ENCODE measurements around the gene SPIN1. TPM values are rescaled to one million over a fixed set of nuclear protein-coding genes. Genes with fewer than 3 reads are reported as not detected.
A peak's percentile ranks its signal among the peaks of the same experiment; 100 is the strongest.

Gene SPIN1
- total RNA-seq, 1 experiment from 2014 or later, result 105 TPM

- Histone ChIP-seq H3K27ac (no peak overlapping the region), H3K4me1 (replicated peaks) (no peaks in the 10 kb centered on the region), H3K27me3 (replicated peaks) (no peaks in the 10 kb centered on the region), H3K4me3 (no peak overlapping the region), H3K9me3 (replicated peaks) (no peaks in the 10 kb centered on the region), H3K36me3 (no peaks in the 10 kb centered on the region)
- no peak for DNase-seq (ENCODE audit: low read depth in 1 of 2, low spot score in 2 of 2)
Observed at GRCh38 chr9:88502552-88503034, 114.3 kb downstream of the SPIN1 start.

- Histone ChIP-seq H3K27ac (no peak overlapping the region), H3K4me3 (no peak overlapping the region), H3K27me3 (replicated peaks) (no peaks in the 10 kb centered on the region), H3K9me3 (replicated peaks) (no peaks in the 10 kb centered on the region), H3K36me3 (no peaks in the 10 kb centered on the region), H3K4me1 (replicated peaks) (no peaks in the 10 kb centered on the region)
- no peak for DNase-seq (ENCODE audit: low read depth in 1 of 2, low spot score in 2 of 2)
Observed at GRCh38 chr9:88503081-88503844, 115.0 kb downstream of the SPIN1 start.

- Histone ChIP-seq H3K4me3 (no peak overlapping the region), H3K4me1 (replicated peaks) (no peaks in the 10 kb centered on the region), H3K27ac (no peak overlapping the region), H3K9me3 (replicated peaks) (0 out of 2 replicates have a peak, but pooled peaks cover 3% of the 10 kb centered on the region), H3K27me3 (replicated peaks) (no peaks in the 10 kb centered on the region), H3K36me3 (no peaks in the 10 kb centered on the region)
- no peak for DNase-seq (ENCODE audit: low read depth in 1 of 2, low spot score in 2 of 2)
Observed at GRCh38 chr9:88503845-88504764, 115.9 kb downstream of the SPIN1 start.

GRCh38 chr9:88508326-88508725, 120.1 kb downstream of the SPIN1 start:
- Histone ChIP-seq H3K4me3 (no peak overlapping the region), H3K4me1 (replicated peaks) (no peaks in the 10 kb centered on the region; the same call in 1 of the 2 replicates), H3K36me3 (no peaks in the 10 kb centered on the region), H3K27me3 (replicated peaks) (no peaks in the 10 kb centered on the region), H3K9me3 (replicated peaks) (0 out of 2 replicates have a peak, but pooled peaks cover 3% of the 10 kb centered on the region), H3K27ac (no peak overlapping the region)
- DNase-seq (ENCODE audit: low read depth in 1 of 2, low spot score in 2 of 2), result no peak

- no peak overlapping the region for H3K27ac ChIP-seq
- peak in 1 of 2 experiments; percentile 12 for DNase-seq (ENCODE audit: low read depth in 1 of 2, low spot score in 2 of 2)
- H3K9me3 ChIP-seq (replicated peaks), result 0 out of 2 replicates have a peak, but pooled peaks cover 3% of the 10 kb centered on the region
- H3K4me1 ChIP-seq (replicated peaks), result no peaks in the 10 kb centered on the region; the same call in 1 of the 2 replicates
- H3K4me3 ChIP-seq, result no peak overlapping the region
- no peaks in the 10 kb centered on the region for H3K36me3 ChIP-seq
- no peaks in the 10 kb centered on the region for H3K27me3 ChIP-seq (replicated peaks)
Observed at GRCh38 chr9:88511906-88512305, 123.7 kb downstream of the SPIN1 start.

GRCh38 chr9:88514247-88514646, 126.0 kb downstream of the SPIN1 start:
- no peaks in the 10 kb centered on the region for H3K27me3 ChIP-seq (replicated peaks)
- no peaks in the 10 kb centered on the region; the same call in 1 of the 2 replicates for H3K4me1 ChIP-seq (replicated peaks)
- no peaks in the 10 kb centered on the region for H3K9me3 ChIP-seq (replicated peaks)
- no peak overlapping the region for H3K4me3 ChIP-seq
- no peaks in the 10 kb centered on the region for H3K36me3 ChIP-seq
- DNase-seq (ENCODE audit: low read depth in 1 of 2, low spot score in 2 of 2), result no peak
- no peak overlapping the region for H3K27ac ChIP-seq

- DNase-seq (ENCODE audit: low read depth in 1 of 2, low spot score in 2 of 2), result no peak
- no peaks in the 10 kb centered on the region for H3K36me3 ChIP-seq
- no peak overlapping the region for H3K4me3 ChIP-seq
- no peak overlapping the region for H3K27ac ChIP-seq
- H3K27me3 ChIP-seq (replicated peaks), result no peaks in the 10 kb centered on the region
- peaks cover 14% of the 10 kb centered on the region for H3K4me1 ChIP-seq (replicated peaks)
- H3K9me3 ChIP-seq (replicated peaks), result no peaks in the 10 kb centered on the region
Observed at GRCh38 chr9:88521308-88521707, 133.1 kb downstream of the SPIN1 start.

- no peak overlapping the region for H3K4me3 ChIP-seq
- H3K36me3 ChIP-seq, result no peaks in the 10 kb centered on the region
- H3K27me3 ChIP-seq (replicated peaks), result no peaks in the 10 kb centered on the region
- DNase-seq (ENCODE audit: low read depth in 1 of 2, low spot score in 2 of 2), result no peak
- no peak overlapping the region for H3K27ac ChIP-seq
- H3K9me3 ChIP-seq (replicated peaks), result no peaks in the 10 kb centered on the region
- peaks cover 25% of the 10 kb centered on the region for H3K4me1 ChIP-seq (replicated peaks)
Observed at GRCh38 chr9:88522360-88522759, 134.1 kb downstream of the SPIN1 start.

GRCh38 chr9:88523056-88523455, 134.8 kb downstream of the SPIN1 start:
- Histone ChIP-seq H3K9me3 (replicated peaks) (no peaks in the 10 kb centered on the region), H3K4me3 (no peak overlapping the region), H3K4me1 (replicated peaks) (peaks cover 32% of the 10 kb centered on the region), H3K27ac (peak overlapping the region; percentile 49), H3K27me3 (replicated peaks) (no peaks in the 10 kb centered on the region), H3K36me3 (0 out of 2 replicates have a peak, but pooled peaks cover 3% of the 10 kb centered on the region)
- peak; percentile 47 to 56 for DNase-seq (ENCODE audit: low read depth in 1 of 2, low spot score in 2 of 2)

GRCh38 chr9:88524911-88525310, 136.7 kb downstream of the SPIN1 start:
- no peaks in the 10 kb centered on the region for H3K27me3 ChIP-seq (replicated peaks)
- H3K27ac ChIP-seq, result no peak overlapping the region
- H3K4me3 ChIP-seq, result no peak overlapping the region
- no peaks in the 10 kb centered on the region for H3K9me3 ChIP-seq (replicated peaks)
- no peak for DNase-seq (ENCODE audit: low read depth in 1 of 2, low spot score in 2 of 2)
- H3K36me3 ChIP-seq, result peaks cover 10% of the 10 kb centered on the region
- peaks cover 49% of the 10 kb centered on the region for H3K4me1 ChIP-seq (replicated peaks)

GRCh38 chr9:88527618-88528017, 139.4 kb downstream of the SPIN1 start:
- no peak for DNase-seq (ENCODE audit: low read depth in 1 of 2, low spot score in 2 of 2)
- Histone ChIP-seq H3K27me3 (replicated peaks) (no peaks in the 10 kb centered on the region), H3K36me3 (peaks cover 16% of the 10 kb centered on the region), H3K27ac (peak overlapping the region; percentile 78), H3K9me3 (replicated peaks) (no peaks in the 10 kb centered on the region), H3K4me3 (no peak overlapping the region), H3K4me1 (replicated peaks) (peaks cover 72% of the 10 kb centered on the region)

Data from SJSA1 (cell line).